ENCODE results near the gene CBLC. TPM values are rescaled to one million over a fixed set of nuclear protein-coding genes. Genes with fewer than 3 reads are reported as not detected.
"Not testable (repeated sequence)": the region's sequence is repeated elsewhere in the genome, so short reads cannot be mapped to it uniquely, and the experiment has no call there.

Gene CBLC
- polyA plus RNA-seq, 1 experiment: not detected

GRCh38 chr19:44824761-44825160 lies 47.1 kb downstream of the CBLC start:
- POLR2A ChIA-PET: interaction anchor here (1.0 kb wide), 1 partner anchor 16 kb away, joined by 4 read pairs; the partner anchor contains the start of gene BCAM
- no peak overlapping the region for H3K27ac ChIP-seq (ENCODE audit: low read depth, low read length)
- CTCF ChIA-PET: no interaction called here
- peaks cover 7% of the 10 kb centered on the region for H3K27me3 ChIP-seq (ENCODE audit: control insufficient read depth, insufficient read depth, low read length)
- no peaks in the 10 kb centered on the region for H3K9me3 ChIP-seq (ENCODE audit: control insufficient read depth, insufficient read depth, low read length)
- no peak for DNase-seq (ENCODE audit: low read depth, low spot score)
- no peak overlapping the region for H3K4me3 ChIP-seq (ENCODE audit: low read depth, low read length)
- TF ChIP-seq CTCF (IDR thresholded peaks at IDR 0.05; ENCODE audit: low read depth, low read length): no peak

GRCh38 chr19:44832875-44833274 lies 55.2 kb downstream of the CBLC start:
- CTCF ChIA-PET; H3K4me3 ChIP-seq (ENCODE audit: low read depth, low read length); H3K27me3 ChIP-seq (ENCODE audit: control insufficient read depth, insufficient read depth, low read length); DNase-seq (ENCODE audit: low read depth, low spot score); H3K27ac ChIP-seq (ENCODE audit: low read depth, low read length); H3K9me3 ChIP-seq (ENCODE audit: control insufficient read depth, insufficient read depth, low read length); POLR2A ChIA-PET: not testable (repeated sequence)

GRCh38 chr19:44834399-44834798 lies 56.7 kb downstream of the CBLC start:
- DNase-seq (ENCODE audit: low read depth, low spot score); H3K4me3 ChIP-seq (ENCODE audit: low read depth, low read length); H3K27me3 ChIP-seq (ENCODE audit: control insufficient read depth, insufficient read depth, low read length); H3K9me3 ChIP-seq (ENCODE audit: control insufficient read depth, insufficient read depth, low read length); H3K27ac ChIP-seq (ENCODE audit: low read depth, low read length): not testable (repeated sequence)
- ChIA-PET CTCF (interaction anchor here (1.4 to 1.6 kb wide), 2 partner anchors 50 to 110 kb away, joined by 3 to 7 read pairs; no protein-coding TSS in a partner anchor), POLR2A (interaction anchor here (0.7 kb wide), 1 partner anchor 60 kb away, joined by 13 read pairs; no protein-coding TSS in a partner anchor)

GRCh38 chr19:44839276-44839675 lies 61.6 kb downstream of the CBLC start:
- no peak for DNase-seq (ENCODE audit: low read depth, low spot score)
- H3K9me3 ChIP-seq (ENCODE audit: control insufficient read depth, insufficient read depth, low read length): no peaks in the 10 kb centered on the region
- TF ChIP-seq CTCF (IDR thresholded peaks at IDR 0.05; ENCODE audit: low read depth, low read length): no peak
- ChIA-PET CTCF (no interaction called here), POLR2A (interaction anchor here (0.6 kb wide), 1 partner anchor 29 kb away, joined by 5 read pairs; no protein-coding TSS in a partner anchor)
- H3K27ac ChIP-seq (ENCODE audit: low read depth, low read length): no peak overlapping the region
- H3K27me3 ChIP-seq (ENCODE audit: control insufficient read depth, insufficient read depth, low read length): peaks cover 2% of the 10 kb centered on the region
- H3K4me3 ChIP-seq (ENCODE audit: low read depth, low read length): no peak overlapping the region

GRCh38 chr19:44840811-44841210 lies 63.1 kb downstream of the CBLC start:
- TF ChIP-seq CTCF (IDR thresholded peaks at IDR 0.05; ENCODE audit: low read depth, low read length): no peak
- Histone ChIP-seq H3K4me3 (ENCODE audit: low read depth, low read length) (no peak overlapping the region), H3K9me3 (ENCODE audit: control insufficient read depth, insufficient read depth, low read length) (no peaks in the 10 kb centered on the region), H3K27ac (ENCODE audit: low read depth, low read length) (no peak overlapping the region), H3K27me3 (ENCODE audit: control insufficient read depth, insufficient read depth, low read length) (peaks cover 2% of the 10 kb centered on the region)
- CTCF ChIA-PET: interaction anchor here (0.7 to 1.5 kb wide), 2 partner anchors 164 to 186 kb away, joined by 3 read pairs; no protein-coding TSS in a partner anchor
- POLR2A ChIA-PET: interaction anchor here (0.6 to 0.7 kb wide), 2 partner anchors 49 to 1116 kb away, joined by 3 to 7 read pairs; no protein-coding TSS in a partner anchor
- DNase-seq (ENCODE audit: low read depth, low spot score): no peak

- no peaks in the 10 kb centered on the region for H3K9me3 ChIP-seq (ENCODE audit: control insufficient read depth, insufficient read depth, low read length)
- ChIA-PET POLR2A (interaction anchor here (0.6 to 0.7 kb wide), 2 partner anchors 19 to 49 kb away, joined by 3 read pairs; no protein-coding TSS in a partner anchor), CTCF (interaction anchor here (0.7 to 1.5 kb wide), 2 partner anchors 164 to 187 kb away, joined by 3 read pairs; no protein-coding TSS in a partner anchor)
- H3K4me3 ChIP-seq (ENCODE audit: low read depth, low read length): no peak overlapping the region
- no peak for TF ChIP-seq CTCF (IDR thresholded peaks at IDR 0.05; ENCODE audit: low read depth, low read length)
- H3K27me3 ChIP-seq (ENCODE audit: control insufficient read depth, insufficient read depth, low read length): peaks cover 2% of the 10 kb centered on the region
- H3K27ac ChIP-seq (ENCODE audit: low read depth, low read length): no peak overlapping the region
- no peak for DNase-seq (ENCODE audit: low read depth, low spot score)
Measured at GRCh38 chr19:44841231-44841630, 63.5 kb downstream of the CBLC start.
